HG03060 (cell line): Measurements from ENCODE around the gene PLD3.
"Not testable (repeated sequence)": the region's sequence is repeated elsewhere in the genome, so short reads cannot be mapped to it uniquely, and the experiment has no call there.

Source experiments
- ATAC-seq: cut with Tn5 transposase; IDR thresholded peaks from one replicate; pipeline ENCODE4 v1.9.1; 2021; ENCODE audit warnings: low read depth, moderate number of reproducible peaks; ENCODE audit not compliant: unreplicated experiment

PLD3 gene

GRCh38 chr19:40360708-40361241 is 12.3 kb downstream of the PLD3 start:
- no peak for ATAC-seq

GRCh38 chr19:40362160-40362559 is 13.7 kb downstream of the PLD3 start:
- no peak for ATAC-seq

GRCh38 chr19:40363069-40363468 is 14.6 kb downstream of the PLD3 start:
- no peak for ATAC-seq

- no peak for ATAC-seq
Observed at GRCh38 chr19:40365010-40365409, 16.5 kb downstream of the PLD3 start.

- ATAC-seq = no peak
Observed at GRCh38 chr19:40365613-40366401, 17.3 kb downstream of the PLD3 start.

- no peak for ATAC-seq
Observed at GRCh38 chr19:40366697-40367561, 18.4 kb downstream of the PLD3 start.

- ATAC-seq = no peak
Observed at GRCh38 chr19:40367577-40368434, 19.3 kb downstream of the PLD3 start.

- no peak for ATAC-seq
Observed at GRCh38 chr19:40369797-40370196, 21.3 kb downstream of the PLD3 start.

- not testable (repeated sequence) for ATAC-seq
Observed at GRCh38 chr19:40370253-40370652, 21.8 kb downstream of the PLD3 start.

GRCh38 chr19:40370997-40371801 is 22.7 kb downstream of the PLD3 start:
- no peak for ATAC-seq

- no peak for ATAC-seq
Observed at GRCh38 chr19:40371802-40372122, 23.3 kb downstream of the PLD3 start.

GRCh38 chr19:40374084-40374483 is 25.6 kb downstream of the PLD3 start:
- ATAC-seq = no peak

- no peak for ATAC-seq
Observed at GRCh38 chr19:40376286-40376862, 27.9 kb downstream of the PLD3 start.

GRCh38 chr19:40377876-40378385 is 29.4 kb downstream of the PLD3 start:
- ATAC-seq = no peak

GRCh38 chr19:40378509-40378908 is 30.0 kb downstream of the PLD3 start:
- ATAC-seq = no peak

- ATAC-seq = no peak
Observed at GRCh38 chr19:40379446-40380198, 31.1 kb downstream of the PLD3 start.

GRCh38 chr19:40380199-40381037 is 31.9 kb downstream of the PLD3 start:
- no peak for ATAC-seq

GRCh38 chr19:40381321-40381720 is 32.8 kb downstream of the PLD3 start:
- ATAC-seq = no peak
